Stimulated activated CD4-positive, alpha-beta T cell treated with anti-CD3 and anti-CD28 coated beads, Interleukin-4, amount 100 ng/mL, for 1 hour (primary cell): Measurements from ENCODE around the gene CELSR3.

Experiments
- DNase-seq: peaks from one replicate; pipeline ENCODE4 v3.0.0-alpha.2; 2020

The CELSR3 gene

DNA sequence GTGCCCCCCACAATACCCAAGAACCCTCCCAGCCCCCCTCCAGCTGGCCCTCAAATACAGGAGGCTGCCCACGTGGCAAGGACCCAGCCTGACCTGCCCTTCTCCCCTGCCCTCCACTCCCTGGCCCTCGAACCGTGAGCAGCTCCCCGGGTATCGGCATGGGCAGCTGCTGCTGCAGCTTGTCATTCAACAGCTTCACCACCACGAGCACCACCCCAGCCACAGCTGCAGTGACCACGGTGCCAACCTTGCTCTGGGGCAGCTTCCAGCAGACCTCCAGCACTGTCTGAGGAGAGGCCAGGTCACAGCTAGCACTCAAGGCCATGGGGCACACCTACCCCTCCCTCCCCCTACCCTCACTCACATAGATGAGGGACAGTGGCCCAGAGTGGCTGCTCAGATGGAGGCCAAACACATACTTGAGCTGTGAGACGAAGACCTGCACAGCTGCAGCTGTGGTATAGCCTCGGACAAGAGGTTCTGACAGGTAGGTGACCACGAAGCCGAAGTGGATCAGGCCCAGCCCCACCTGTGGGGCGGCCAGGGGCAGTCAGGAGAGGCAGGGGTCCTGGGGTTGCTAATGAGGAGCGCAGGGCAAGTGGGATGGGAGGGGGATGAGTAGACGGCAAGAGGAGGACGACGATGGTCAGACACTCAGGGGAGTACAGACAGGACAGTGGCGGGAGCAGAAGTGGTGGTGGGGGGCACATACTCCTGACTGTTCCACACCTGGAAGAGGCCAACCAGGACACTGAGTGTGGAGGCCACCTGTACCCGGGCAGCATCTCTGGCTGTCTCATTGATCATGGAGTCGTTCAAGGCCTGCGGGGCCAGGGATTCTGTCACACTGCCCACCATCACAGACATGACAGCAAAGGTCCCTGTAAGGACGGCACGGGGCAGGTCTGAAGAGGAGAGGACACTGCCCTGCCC is 30.9 kb downstream of the CELSR3 start:
- no peak for DNase-seq

DNA sequence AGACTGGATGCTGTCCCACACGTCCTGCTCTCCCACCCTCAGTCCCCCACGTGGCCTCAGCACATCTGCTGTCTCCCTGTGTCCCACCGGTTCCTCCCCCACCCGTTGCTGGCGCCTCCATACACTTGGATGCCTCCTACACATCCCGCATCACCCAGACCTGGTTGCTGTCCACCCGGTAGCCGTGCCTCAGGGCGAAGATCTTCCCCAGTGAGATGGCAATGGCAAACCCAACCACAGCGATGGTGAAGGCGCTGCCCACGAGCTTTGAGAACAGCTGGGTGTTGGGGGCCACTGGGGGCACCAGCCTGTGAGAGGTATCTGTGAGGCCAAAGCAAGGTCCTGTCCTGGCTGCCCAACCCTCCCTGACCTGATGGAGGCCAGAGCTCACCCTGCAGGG is 31.9 kb downstream of the CELSR3 start:
- no peak for DNase-seq

DNA sequence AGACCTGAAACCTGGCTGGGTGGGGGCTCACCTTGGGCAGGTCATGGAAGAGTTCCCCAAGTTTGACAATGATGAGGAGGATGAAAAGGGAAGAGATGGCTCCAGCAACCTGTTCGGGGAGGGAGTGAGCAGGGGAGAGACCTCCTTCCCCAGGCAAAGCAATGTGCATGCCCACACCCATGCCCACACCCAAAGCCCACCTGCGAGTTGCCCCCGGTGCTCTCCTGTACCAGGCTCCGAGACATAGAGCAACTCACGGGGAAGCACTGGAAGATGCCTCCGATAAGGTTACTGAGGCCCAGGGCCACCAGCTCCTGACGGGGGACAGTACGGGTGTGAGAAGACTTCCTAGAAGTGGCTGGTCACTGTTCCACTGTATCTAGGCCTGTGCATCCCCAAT is 32.3 kb downstream of the CELSR3 start:
- no peak for DNase-seq

DNA sequence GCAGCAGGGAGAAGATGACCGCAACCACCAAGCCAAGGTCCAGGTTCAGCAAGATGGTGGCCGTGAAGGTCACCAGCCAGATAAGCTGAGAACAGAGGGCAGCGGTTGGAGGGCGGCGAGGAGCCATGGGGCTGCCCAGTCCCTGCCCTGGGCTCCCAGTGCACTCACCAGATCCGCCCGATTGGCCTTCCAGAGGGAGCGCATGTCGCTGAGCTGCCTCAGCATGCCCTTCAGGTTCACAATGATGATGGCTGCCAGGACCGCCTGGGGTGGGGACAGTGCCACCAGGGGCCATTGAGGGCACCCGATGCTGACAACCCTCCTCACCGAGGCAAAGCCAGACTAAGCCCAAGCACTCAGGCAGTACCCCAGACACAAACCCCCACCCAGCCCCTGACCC is 32.8 kb downstream of the CELSR3 start:
- DNase-seq, result no peak

DNA sequence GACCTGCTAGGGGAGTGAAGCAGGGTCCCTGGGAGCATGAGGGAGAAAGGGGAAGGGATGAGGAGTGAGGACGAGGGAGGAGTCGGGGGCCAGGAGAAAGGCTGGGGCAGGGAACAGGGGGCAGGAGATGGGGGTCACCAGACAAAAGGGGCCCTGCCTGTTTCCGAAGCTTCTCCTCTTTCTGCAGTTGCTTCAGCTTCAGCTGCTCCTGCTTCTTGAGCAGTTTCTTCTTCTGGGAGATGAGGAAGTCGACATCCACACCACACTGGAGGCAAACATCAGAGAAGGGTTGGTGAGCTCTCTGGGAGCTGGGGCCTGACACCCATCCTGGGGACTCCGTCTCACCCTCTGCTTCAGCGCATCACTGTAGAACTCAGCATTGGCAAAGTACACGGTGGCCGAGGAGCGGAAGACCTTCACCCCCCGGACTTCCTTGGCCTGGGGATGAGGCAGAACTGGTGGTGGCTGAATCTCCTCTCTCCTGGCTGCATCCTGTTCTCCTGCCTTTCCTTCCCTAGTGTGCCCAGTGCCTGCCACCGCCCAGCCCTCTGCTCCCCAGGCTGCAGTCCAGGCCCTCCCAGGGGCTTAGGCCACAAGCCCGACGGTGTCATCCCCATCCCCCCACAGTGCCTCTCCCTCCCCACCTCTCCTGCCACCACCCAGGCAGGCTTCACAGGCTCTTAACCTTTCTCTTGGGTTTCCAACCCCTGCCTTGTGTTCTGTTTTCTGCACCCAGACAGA is 34.2 kb downstream of the CELSR3 start:
- no peak for DNase-seq

DNA sequence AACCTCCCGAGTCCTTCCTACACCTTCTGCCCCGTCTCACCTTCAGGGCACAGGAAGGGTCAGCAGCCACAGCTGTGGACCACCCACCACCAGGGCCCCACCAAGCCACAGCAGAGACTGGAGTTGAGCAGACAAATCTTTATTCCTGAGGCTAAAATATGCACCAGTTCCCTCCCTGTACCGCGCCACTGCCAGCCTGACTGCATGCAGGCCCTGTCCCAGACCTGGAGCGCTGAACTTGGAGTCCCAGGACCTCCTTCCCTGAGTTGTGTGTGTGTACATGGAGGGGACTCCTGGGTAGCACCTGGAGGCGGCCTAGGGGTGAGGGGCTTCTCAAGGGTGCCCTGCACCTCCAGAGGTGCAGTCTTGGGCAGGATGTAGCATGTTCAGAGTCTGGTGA is 37.1 kb downstream of the CELSR3 start:
- no peak for DNase-seq

DNA sequence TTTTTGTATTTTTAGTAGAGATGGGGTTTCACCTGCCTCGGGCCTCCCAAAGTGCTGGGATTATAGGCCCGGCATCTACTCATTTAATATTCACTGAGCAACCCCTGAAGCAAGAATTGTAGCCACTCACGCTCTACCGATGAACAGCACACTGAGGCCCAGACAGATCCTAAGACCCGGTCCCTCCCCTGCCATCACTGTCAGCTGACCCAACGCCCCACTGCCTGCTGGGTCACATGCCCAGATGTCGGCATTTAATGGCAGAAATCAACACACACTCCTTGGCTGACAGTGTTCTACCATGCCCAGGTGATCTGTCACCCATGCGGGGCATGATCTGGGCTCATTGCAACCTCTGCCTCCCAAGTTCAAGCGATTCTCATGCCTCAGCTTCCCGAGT is 37.9 kb downstream of the CELSR3 start:
- DNase-seq, result no peak

DNA sequence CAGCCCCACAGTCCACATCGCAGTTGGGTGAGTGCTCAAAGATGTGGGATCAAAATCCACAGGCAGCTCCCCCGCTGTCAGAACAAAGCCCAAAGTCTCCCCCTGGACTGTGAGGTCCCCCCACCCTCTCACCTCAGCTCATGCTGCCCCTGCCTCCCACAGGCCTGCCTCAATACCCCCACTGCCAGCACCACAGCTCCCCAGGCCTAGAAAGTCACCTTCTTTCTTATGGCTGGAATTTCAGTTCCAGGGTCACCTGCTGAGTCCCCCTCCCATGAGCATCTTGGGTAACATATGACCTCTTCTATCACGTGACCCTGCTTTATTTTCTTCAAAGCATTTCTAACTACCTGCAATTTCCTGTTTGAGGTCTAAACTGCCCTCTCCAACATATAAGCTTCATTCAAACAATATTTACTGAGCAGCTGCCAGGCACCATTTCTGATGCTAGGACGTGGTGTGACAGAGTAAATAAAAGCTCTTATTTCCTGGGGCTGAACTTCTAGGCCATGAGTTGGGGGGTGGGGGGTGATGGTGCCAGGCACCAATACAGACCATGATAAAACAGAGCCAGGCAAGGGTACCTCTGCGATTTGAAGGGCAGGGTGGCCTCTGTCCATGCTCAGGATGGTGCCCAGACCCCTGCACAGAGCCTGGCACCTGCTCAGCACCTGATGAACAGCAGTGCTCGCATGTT is 38.7 kb downstream of the CELSR3 start:
- DNase-seq, result no peak

DNA sequence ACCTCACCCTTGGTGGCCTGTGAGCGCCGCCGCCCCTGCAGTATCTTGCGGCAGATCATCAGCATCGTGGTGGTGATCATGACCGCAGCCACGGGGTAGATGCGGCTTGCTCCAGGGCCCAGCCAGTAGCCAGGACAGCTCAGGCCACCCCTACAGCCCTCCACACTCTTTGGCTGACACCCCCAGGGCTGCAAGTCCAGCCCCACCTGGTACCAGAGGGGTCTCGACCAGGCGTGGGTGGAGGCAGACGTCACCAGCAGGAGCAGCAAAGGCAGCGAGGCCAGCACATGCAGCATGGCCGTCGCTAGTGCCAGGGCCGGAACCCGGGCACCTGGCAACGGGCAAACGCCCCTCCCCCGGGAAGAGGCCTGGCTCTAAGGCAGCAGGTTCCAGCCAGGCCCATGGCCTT is 41.2 kb downstream of the CELSR3 start, which contains the start of gene TMEM89:
Gene TMEM89, minus strand, starts transcription at position 309 of the 409 bp plus-strand sequence. Its CDS starts 13 bp downstream, at position 296.
- DNase-seq, result no peak

DNA sequence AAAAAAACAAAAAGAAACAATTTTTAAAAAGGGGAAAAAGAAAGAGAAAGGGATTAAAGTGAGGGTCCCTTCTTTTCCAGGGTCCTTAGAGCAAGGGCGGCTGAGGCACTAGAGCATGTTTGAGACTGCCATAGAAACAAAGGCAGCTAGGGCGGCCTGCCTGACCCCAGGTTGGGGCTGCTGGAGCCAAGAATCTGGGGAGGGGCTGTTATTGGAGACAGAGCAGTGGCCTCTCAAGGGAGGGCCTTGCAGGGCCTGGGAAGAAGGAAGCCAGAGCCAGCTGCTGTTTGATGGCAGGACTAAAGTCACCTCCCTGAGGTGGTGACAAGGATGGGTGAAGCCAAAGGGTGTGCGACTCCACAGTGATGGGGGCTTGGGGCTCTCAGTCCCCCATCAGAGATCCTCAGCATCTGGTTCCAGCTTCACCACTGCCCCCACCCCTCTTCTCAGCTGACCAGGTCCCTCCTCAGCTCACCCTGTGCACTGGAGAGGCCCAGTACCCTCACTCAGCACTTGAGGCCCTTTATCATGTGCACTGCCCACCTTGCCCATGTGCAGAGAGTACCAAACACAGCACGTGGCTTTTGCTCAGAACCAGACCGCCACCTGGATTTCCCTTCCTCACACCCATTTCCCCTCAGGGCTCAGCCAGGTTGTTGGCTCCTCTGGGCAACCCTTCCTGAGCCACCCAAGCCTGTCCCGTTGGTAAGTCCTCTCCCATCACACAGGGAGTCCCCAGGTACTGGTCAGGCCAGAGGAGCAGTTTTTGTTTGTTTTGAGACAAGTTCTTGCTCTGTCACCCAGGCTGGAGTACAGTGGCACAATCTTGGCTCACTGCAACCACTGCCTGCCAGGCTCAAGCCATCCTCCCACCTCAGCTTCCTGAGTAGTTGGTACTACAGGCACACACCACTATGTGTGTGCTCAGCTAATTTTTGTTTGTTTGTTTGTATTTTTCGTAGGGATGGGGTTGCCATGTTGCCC is 42.9 kb downstream of the CELSR3 start:
- no peak for DNase-seq

DNA sequence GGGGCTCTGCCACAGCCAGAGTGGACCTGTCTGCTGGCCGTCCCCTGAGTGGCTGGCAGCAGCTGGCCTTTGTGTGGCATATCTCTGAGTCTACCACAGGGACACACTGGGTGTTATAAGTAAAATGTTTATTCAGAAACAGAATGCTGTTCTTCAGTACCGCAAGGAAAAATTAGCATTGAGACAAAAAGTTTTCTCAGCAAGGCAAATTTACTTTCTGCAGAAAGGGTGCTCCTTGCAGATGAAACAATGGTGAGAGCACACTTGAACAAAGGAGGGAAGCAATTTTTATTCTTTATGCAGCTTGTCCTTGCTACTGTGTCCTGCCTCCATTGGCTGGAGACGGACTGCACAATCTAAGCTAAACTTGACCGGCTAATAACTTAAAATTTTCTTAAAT is 45.1 kb downstream of the CELSR3 start:
- no peak for DNase-seq

DNA sequence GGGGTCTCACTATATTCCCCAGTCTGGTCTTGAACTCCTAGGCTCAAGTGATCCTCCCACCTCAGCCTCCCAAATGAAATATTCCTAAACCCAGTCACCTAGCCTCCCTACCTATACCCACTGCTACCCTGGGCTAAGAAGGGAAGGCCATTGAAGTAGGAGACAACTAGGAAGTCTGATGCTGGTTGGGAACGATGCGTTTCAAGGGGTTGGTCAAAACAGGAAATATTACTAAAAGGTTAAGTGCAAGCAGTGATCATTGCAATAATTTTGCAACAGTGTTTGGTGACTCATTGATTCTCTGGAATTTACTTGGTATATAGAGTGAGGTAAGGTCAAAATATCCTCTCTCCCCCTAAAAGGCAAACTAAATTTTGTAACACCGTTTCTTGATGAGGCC is 48.6 kb downstream of the CELSR3 start:
- DNase-seq, result no peak

DNA sequence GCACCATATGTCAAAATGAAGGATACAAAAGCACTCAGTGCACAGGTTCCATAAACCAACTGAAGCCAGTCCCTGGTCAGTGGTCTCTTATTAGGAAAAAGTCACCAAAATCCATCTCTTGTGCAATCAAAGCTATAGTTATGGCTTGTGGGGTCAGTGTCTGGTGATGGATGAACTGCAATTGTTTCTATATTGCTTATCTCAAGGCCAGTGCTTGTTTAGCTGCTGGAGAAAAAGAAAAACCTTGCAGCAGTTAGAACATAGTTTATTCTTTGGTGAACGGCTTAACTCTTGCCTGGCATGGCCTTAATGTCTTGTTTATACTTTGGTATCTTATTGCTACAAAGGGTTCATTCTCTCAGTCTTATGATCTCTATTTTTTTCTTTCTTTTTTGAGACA is 50.4 kb downstream of the CELSR3 start:
- DNase-seq, result no peak

DNA sequence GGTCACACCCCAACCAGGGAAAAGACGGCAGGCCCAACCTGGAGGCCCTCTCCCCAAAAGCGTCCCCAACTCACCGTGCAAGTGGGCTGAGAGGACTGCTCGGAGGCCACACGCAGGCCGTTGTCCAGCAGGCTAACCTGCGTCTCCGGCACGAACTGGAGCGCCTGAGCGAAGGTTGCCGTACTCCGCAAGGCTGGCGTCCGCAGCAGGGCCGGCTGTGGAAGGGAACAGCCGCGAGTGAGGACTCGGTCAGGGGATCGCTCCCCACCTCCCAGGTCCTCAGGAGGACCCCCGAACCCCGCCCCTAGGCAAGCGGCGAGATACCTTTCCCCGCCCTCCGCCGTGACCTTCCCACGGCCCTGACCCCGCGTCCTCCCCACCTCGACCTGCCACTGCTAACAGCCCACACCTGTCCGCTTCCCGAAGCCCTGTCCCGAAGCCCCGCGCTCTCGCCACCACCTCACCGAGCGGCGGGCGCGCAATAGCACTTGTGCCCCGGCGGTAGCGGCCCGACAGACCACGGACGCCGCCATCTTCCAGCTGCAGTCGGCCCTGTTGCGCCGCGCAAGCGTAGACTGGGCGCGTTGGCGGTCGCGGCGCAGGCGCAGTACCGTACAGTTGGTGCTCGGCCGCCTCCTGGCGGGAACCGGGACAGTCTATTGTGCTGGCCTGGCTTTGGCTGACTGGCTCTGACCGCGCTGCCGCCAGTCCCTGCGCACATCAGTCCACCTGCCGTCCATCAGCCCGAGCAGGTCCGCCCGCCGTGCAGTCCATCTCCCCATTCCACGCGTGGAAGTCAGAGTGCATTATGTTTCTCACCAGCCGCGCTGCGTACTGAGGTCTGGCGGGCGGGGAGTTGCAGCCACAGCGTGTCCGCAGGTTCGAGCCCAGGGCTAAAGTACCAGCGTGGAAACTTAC is 53.3 kb downstream of the CELSR3 start, which contains the start of gene UQCRC1:
Gene UQCRC1, minus strand, starts transcription at position 559 of the 918 bp plus-strand sequence. Its CDS starts 26 bp downstream, at position 533.
- peak; percentile 91 for DNase-seq

DNA sequence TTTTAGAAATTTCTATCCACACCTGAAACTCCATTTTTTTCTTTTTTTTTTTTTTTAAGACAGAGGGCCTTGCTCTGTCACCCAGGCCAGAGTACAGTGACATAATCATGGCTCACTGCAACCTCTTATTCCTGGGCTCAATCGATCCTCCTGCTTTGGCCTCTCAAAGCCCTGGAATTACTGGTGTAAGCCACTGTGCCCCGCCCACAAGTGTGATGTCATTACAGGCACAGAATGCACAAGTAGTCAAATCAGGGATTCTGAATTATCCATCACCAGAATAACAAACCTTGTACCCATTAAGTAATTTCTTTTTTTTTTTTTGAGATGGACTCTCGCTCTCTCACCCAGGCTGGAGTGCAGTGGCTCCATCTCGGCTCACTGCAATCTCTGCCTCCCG is 55.2 kb downstream of the CELSR3 start:
- DNase-seq, result peak; percentile 24

DNA sequence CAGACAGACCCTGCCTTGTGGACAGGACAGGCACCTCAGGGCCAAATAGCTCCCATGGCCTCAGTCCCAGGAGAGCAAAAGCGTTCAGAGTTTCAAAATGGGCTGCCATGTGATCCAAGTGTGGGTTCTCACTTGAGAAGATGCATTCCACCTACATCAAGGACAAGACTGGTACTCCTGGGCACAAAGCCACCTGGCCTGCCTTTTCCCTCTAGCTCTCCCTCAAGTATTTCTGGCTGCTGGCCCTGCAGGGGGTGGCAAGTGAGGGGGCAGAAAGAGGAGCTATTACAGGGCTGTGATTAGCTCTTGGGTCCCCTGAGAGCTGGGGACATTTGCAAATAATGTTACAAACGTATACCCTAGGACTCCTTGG is 61.1 kb downstream of the CELSR3 start:
- no peak for DNase-seq

DNA sequence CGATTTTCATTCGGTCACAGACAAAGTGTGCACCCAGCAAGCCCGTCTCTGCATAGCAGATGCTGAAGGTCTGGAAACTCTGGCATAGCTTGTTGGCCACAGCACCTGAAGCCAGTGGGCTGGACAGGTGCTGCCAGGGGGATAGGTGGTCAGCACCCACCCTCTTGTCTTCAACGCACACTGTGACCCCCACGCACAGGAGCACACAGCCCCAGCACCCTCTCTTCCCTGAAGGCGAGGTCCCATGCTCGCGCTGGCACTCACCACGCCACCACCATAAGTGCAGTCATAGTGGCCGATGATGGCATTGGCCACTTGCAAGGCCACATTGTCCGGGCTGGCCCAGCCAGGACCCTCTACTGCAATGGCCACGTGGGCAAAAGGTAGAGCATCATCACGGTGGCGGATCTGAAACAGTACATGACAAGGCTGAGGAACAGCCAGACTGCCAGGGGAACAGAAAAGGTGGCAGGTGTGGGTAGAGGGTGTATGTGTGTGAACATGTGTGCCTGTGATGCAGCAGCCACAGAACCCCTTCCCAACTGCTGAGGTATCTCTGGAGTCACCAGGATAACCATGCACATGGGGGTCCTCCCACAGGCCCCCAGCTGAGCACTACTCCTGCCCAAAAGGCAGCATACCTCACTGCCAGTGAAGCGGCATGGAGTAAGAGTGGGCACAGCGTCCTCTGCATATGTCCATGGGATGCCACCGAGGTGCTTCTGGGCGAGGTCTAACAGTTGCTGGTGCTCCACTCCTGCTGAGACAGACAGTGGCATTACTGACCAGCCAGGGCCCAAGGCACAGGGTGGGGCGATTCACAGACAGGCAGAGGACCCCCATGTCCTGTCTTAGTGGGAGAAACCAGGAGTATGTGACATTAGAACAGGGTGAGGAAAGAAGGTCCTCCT is 61.7 kb downstream of the CELSR3 start:
- DNase-seq, result no peak

DNA sequence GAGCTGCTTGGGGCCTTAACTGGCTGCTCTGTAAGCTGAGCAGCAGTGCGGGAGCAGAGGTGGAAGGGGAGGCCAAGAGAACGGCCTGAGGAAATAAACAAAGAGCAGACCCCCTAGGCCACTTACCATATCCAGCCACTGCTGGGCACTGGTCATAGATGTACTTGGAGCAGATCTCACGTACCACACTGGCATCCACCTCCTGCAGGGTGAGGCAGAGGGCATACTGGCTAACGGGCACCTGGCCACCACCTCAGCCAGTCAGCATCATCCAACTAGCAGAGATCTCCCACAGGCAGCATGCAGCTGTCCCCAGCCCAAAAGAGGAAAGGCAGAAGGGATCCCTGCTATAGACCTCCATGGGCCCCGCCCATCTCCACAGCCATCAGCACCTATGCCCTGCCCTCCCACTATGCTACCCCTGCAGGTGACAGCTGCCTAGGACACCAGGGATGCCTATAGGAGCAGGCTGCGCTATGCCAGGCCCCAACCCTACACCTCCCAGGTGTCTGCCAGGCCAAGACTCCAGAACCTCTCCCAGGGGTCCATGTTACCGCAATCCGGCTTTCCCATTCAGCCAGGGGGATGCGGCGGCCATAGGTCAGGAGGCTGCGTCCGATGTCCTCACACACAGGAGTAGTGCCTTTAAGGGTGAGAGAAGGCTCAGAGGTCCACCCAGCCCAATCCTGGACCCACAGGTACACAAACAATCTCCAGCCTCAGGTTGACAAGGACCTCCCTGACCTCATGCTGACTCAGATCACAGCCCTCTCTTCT is 63.0 kb downstream of the CELSR3 start:
- DNase-seq, result no peak

DNA sequence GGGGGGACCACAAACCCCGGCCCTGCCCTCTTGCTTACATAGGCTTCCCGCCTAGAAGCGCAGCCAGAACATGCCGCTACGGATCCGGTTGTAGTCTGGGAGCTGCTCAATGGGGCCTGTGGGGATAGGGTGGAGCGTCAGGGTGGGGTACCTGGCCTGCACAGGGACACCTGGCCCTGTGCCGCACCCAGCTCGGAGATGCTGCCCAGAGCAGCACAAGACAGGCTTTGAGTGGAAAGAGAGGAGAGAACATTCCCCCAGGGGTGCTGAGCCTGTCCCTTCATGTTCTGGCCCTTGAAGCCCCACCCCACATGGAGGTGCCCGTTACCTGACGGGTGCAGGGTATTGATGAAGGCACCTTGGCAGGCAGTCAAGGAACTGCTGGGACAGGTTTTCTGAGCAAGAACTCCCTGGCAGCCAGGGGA is 63.6 kb downstream of the CELSR3 start:
- no peak for DNase-seq
